CD4-positive, CD25-positive, alpha-beta regulatory T cell (primary cell): ENCODE results near the gene SMAGP. TPM values are rescaled to one million over a fixed set of nuclear protein-coding genes. Genes with fewer than 3 reads are reported as not detected.
"Not testable (repeated sequence)": the region's sequence is repeated elsewhere in the genome, so short reads cannot be mapped to it uniquely, and the experiment has no call there.

Experiments used
- ATAC-seq, 2 donors: fragments of 150-1000 bp; cut with Tn5 transposase; one replicate each; pipeline ENCODE4 v1.10.0; 2021; ENCODE audit warnings: low read depth in 2 of 2, moderate number of reproducible peaks in 2 of 2, moderate library complexity in 1 of 2
- DNase-seq, 3 donors: peaks; one replicate each; pipeline versions ENCODE4 v3.0.0 to v3.0.0-alpha.2; 2012 to 2022; ENCODE audit warnings: mixed read lengths in 1 of 3
- H3K27ac ChIP-seq: one replicate; pipeline ENCODE4 v1.7.0; 2013; ENCODE audit warnings: mild to moderate bottlenecking, low read length; ENCODE audit not compliant: insufficient read depth, poor library complexity, severe bottlenecking
- H3K27me3 ChIP-seq: one replicate; pipeline ENCODE4 v1.7.0; 2013; ENCODE audit warnings: low read length; ENCODE audit not compliant: control insufficient read depth, insufficient read depth
- H3K36me3 ChIP-seq: one replicate; pipeline ENCODE4 v1.7.0; 2013; ENCODE audit warnings: mild to moderate bottlenecking, low read length, moderate library complexity; ENCODE audit not compliant: control insufficient read depth, insufficient read depth
- H3K4me1 ChIP-seq: 2 replicates; pipeline ENCODE4 v1.7.0; 2013; ENCODE audit warnings: mild to moderate bottlenecking, low read length; ENCODE audit not compliant: insufficient read depth, control insufficient read depth, poor library complexity, severe bottlenecking
- H3K4me3 ChIP-seq: one replicate; pipeline ENCODE4 v1.7.0; 2013; ENCODE audit warnings: low read depth, mild to moderate bottlenecking, low read length, moderate library complexity
- H3K9me3 ChIP-seq, 2 experiments: 1 replicate in 1 of 2; 2 replicates in 1 of 2; pipeline ENCODE4 v1.7.0; 2013; ENCODE audit warnings: low read length in 2 of 2, mild to moderate bottlenecking in 1 of 2, moderate library complexity in 1 of 2; ENCODE audit not compliant: control insufficient read depth in 2 of 2
- H3K27ac Mint-ChIP-seq, 3 donors: one replicate each; pipeline ENCODE4 v1.8.0; 2020 to 2022; ENCODE audit warnings: mild to moderate bottlenecking in 3 of 3, mixed read lengths in 3 of 3, moderate library complexity in 2 of 3
- H3K27me3 Mint-ChIP-seq: one replicate; pipeline ENCODE4 v1.8.0; 2022; ENCODE audit warnings: mild to moderate bottlenecking, mixed read lengths
- H3K36me3 Mint-ChIP-seq: one replicate; pipeline ENCODE4 v1.8.0; 2020; ENCODE audit warnings: mixed read lengths
- H3K4me1 Mint-ChIP-seq, 4 donors: one replicate each; pipeline ENCODE4 v1.8.0; 2020 to 2022; ENCODE audit warnings: mixed read lengths in 4 of 4, mild to moderate bottlenecking in 1 of 4
- H3K4me3 Mint-ChIP-seq, 4 donors: one replicate each; pipeline ENCODE4 v1.8.0; 2020 to 2022; ENCODE audit warnings: mild to moderate bottlenecking in 4 of 4, mixed read lengths in 4 of 4, moderate library complexity in 3 of 4
- H3K9me3 Mint-ChIP-seq, 7 donors: one replicate each; pipeline ENCODE4 v1.8.0; 2020 to 2022; ENCODE audit warnings: mixed read lengths in 7 of 7, mild to moderate bottlenecking in 3 of 7, moderate library complexity in 2 of 7
- polyA plus RNA-seq, 4 donors: library from polyadenylated mRNA; unstranded; fragments of 300-500 nt; fragmentation: Illumina TruSeq; gene quantifications; one replicate each; pipeline ENCODE4 v1.2.3, GENCODE V29; 2021
- total RNA-seq: library from RNA; stranded (reverse); gene quantifications from one replicate; pipeline ENCODE4 v1.2.3, GENCODE V29; 2022

The SMAGP gene
- total and polyA plus RNA-seq, 5 donors from 2014 or later, result 3.4 to 13.5 (median 6.9) TPM

GRCh38 chr12:51275088-51275487, 4.9 kb upstream of the SMAGP start:
- H3K27me3 ChIP-seq, result peaks cover 6% of the 10 kb centered on the region
- H3K9me3 Mint-ChIP-seq, result no peaks in the 10 kb centered on the region
- H3K36me3 ChIP-seq, result no peaks in the 10 kb centered on the region
- no peak overlapping the region for H3K27ac ChIP-seq
- peaks cover 6 to 10% (median 10%) of the 10 kb centered on the region in 4 donors for H3K4me1 Mint-ChIP-seq
- peaks cover 9% of the 10 kb centered on the region for H3K27me3 Mint-ChIP-seq
- H3K9me3 ChIP-seq, result no peaks in the 10 kb centered on the region
- no peak overlapping the region for H3K27ac Mint-ChIP-seq
- ATAC-seq (no peak), DNase-seq (no peak)
- peaks cover 10% of the 10 kb centered on the region for H3K4me1 ChIP-seq
- H3K36me3 Mint-ChIP-seq, result no peaks in the 10 kb centered on the region
- H3K4me3 Mint-ChIP-seq, result peak overlapping the region in 1 of 4 donors; percentile 38
- no peak overlapping the region for H3K4me3 ChIP-seq

- H3K36me3 Mint-ChIP-seq, H3K9me3 ChIP-seq, H3K27me3 Mint-ChIP-seq, H3K36me3 ChIP-seq, H3K27ac ChIP-seq, H3K4me3 ChIP-seq, ATAC-seq, H3K4me3 Mint-ChIP-seq, H3K27me3 ChIP-seq, H3K27ac Mint-ChIP-seq, DNase-seq, H3K9me3 Mint-ChIP-seq: not testable (repeated sequence)
- peaks cover 6 to 21% (median 13%) of the 10 kb centered on the region in 4 donors for H3K4me1 Mint-ChIP-seq
- peaks cover 16% of the 10 kb centered on the region for H3K4me1 ChIP-seq
Observed at GRCh38 chr12:51272810-51273209, 2.6 kb upstream of the SMAGP start.

DNA sequence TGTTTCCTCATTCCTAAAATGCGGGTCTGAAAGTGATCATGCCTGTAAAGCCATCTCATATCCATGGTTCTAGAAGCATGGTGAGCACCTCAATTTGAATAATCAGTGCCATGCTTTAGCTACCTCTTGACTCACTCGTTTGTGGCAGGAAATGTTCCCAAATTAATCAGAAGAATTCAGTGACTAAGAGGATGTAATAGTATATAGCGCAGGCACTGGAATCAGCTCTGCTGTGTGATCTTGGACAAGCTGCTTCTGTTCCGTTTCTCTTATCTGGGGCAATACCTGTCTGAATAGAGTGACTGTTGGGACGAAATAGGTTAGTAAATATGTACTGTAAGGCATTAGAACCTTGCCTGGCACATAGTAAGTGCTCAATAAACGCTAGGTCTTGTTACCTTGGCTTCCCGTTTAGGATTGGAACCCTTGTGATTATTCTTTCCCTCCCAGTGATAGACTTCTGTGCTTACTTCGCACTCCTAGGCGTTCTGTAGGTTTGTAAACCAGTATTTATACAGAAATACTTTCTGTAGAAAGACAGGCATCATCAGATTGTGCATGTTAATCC, 820 bp upstream of the SMAGP start:
- peak overlapping the region; percentile 68 for H3K4me3 ChIP-seq
- no peak overlapping the region for H3K27ac ChIP-seq
- Mint-ChIP-seq H3K9me3 (no peaks in the 10 kb centered on the region), H3K27ac (peak overlapping the region; percentile 52 to 93 (median 91)), H3K4me3 (peak overlapping the region; percentile 89 to 97 (median 94)), H3K27me3 (peaks cover 9% of the 10 kb centered on the region), H3K36me3 (no peaks in the 10 kb centered on the region), H3K4me1 (peaks cover 6 to 25% (median 14%) of the 10 kb centered on the region in 4 donors)
- H3K36me3 ChIP-seq, result no peaks in the 10 kb centered on the region
- no peaks in the 10 kb centered on the region for H3K9me3 ChIP-seq
- peaks cover 16% of the 10 kb centered on the region for H3K4me1 ChIP-seq
- no peak for ATAC-seq
- H3K27me3 ChIP-seq, result peaks cover 6% of the 10 kb centered on the region
- DNase-seq, result no peak

- Mint-ChIP-seq H3K36me3 (peaks cover 4% of the 10 kb centered on the region), H3K9me3 (peaks cover 0 to 2% (median 0%) of the 10 kb centered on the region in 7 donors), H3K4me3 (peak overlapping the region; percentile 82 to 90 (median 89)), H3K4me1 (peaks cover 12 to 35% (median 19%) of the 10 kb centered on the region in 4 donors), H3K27ac (peak overlapping the region; percentile 34 to 93 (median 89)), H3K27me3 (peaks cover 9% of the 10 kb centered on the region)
- DNase-seq, result peak; percentile 44 to 54 (median 54)
- H3K4me3 ChIP-seq, result peak overlapping the region; percentile 44
- no peaks in the 10 kb centered on the region for H3K9me3 ChIP-seq
- H3K27me3 ChIP-seq, result peaks cover 6% of the 10 kb centered on the region
- H3K36me3 ChIP-seq, result no peaks in the 10 kb centered on the region
- peaks cover 16% of the 10 kb centered on the region for H3K4me1 ChIP-seq
- no peak overlapping the region for H3K27ac ChIP-seq
- ATAC-seq, result peak; percentile 71 to 77
Observed at GRCh38 chr12:51269174-51270066, 795 bp downstream of the SMAGP start.

DNA sequence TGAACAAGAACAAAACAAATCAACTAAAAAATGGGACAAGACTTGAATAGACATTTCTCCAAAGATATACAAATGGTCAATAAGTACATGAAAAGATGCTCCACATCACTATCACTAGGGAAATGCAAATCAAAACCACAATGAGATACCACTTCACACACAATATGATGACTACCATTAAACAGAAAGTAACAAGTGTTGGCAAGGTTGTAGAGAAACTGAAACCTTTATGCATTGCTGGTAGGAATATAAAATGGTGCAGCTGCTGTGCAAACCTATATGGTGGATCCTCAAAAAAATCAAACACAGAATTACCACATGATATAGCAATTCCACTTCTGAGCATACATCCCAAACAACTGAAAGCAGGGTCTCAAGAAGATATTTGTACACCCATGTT, 5.2 kb downstream of the SMAGP start:
- peaks cover 4% of the 10 kb centered on the region for H3K36me3 Mint-ChIP-seq
- no peak overlapping the region for H3K27ac ChIP-seq
- H3K4me3 Mint-ChIP-seq, result peak overlapping the region in 3 of 4 donors; percentile 30 to 68 (median 59)
- H3K36me3 ChIP-seq, result no peaks in the 10 kb centered on the region
- peak in 1 of 2 donors; percentile 40 for ATAC-seq
- H3K27me3 ChIP-seq, result no peaks in the 10 kb centered on the region
- H3K9me3 ChIP-seq, result no peaks in the 10 kb centered on the region
- no peaks in the 10 kb centered on the region for H3K27me3 Mint-ChIP-seq
- peaks cover 5 to 35% (median 17%) of the 10 kb centered on the region in 4 donors for H3K4me1 Mint-ChIP-seq
- DNase-seq, result peak in 2 of 3 donors; percentile 24 to 70
- H3K4me1 ChIP-seq, result peaks cover 6% of the 10 kb centered on the region
- peaks cover 0 to 2% (median 0%) of the 10 kb centered on the region in 7 donors for H3K9me3 Mint-ChIP-seq
- peak overlapping the region in 2 of 3 donors; percentile 21 to 52 for H3K27ac Mint-ChIP-seq
- H3K4me3 ChIP-seq, result peak overlapping the region; percentile 24

GRCh38 chr12:51264297-51264696, 5.9 kb downstream of the SMAGP start:
- no peak overlapping the region for H3K4me3 ChIP-seq
- no peak overlapping the region for H3K4me3 Mint-ChIP-seq
- H3K27me3 Mint-ChIP-seq, result no peaks in the 10 kb centered on the region
- H3K36me3 ChIP-seq, result no peaks in the 10 kb centered on the region
- peaks cover 0 to 2% (median 0%) of the 10 kb centered on the region in 7 donors for H3K9me3 Mint-ChIP-seq
- no peaks in the 10 kb centered on the region for H3K27me3 ChIP-seq
- DNase-seq (no peak), ATAC-seq (no peak)
- no peak overlapping the region for H3K27ac Mint-ChIP-seq
- peaks cover 2% of the 10 kb centered on the region for H3K4me1 ChIP-seq
- peaks cover 4% of the 10 kb centered on the region for H3K36me3 Mint-ChIP-seq
- H3K27ac ChIP-seq, result no peak overlapping the region
- H3K9me3 ChIP-seq, result no peaks in the 10 kb centered on the region
- peaks cover 5 to 33% (median 16%) of the 10 kb centered on the region in 4 donors for H3K4me1 Mint-ChIP-seq

GRCh38 chr12:51263341-51263740, 6.9 kb downstream of the SMAGP start:
- no peak for ATAC-seq
- H3K27ac Mint-ChIP-seq, result no peak overlapping the region
- H3K36me3 Mint-ChIP-seq, result peaks cover 4% of the 10 kb centered on the region

More at GRCh38 chr12:51263341-51263740, 6.9 kb downstream of the SMAGP start:
- peaks cover 0 to 2% (median 0%) of the 10 kb centered on the region in 7 donors for H3K9me3 Mint-ChIP-seq
- Histone ChIP-seq H3K4me1 (no peaks in the 10 kb centered on the region), H3K9me3 (no peaks in the 10 kb centered on the region), H3K36me3 (no peaks in the 10 kb centered on the region), H3K27ac (no peak overlapping the region), H3K4me3 (no peak overlapping the region), H3K27me3 (no peaks in the 10 kb centered on the region)
- H3K4me1 Mint-ChIP-seq, result peaks cover 5 to 25% (median 13%) of the 10 kb centered on the region in 4 donors
- DNase-seq, result no peak
- H3K27me3 Mint-ChIP-seq, result no peaks in the 10 kb centered on the region
- H3K4me3 Mint-ChIP-seq, result no peak overlapping the region
